SK-N-SH (cell line): ENCODE measurements around the gene PROM1. TPM values are rescaled to one million over a fixed set of nuclear protein-coding genes. Genes with fewer than 3 reads are reported as not detected.

Experiments
- CTCF ChIA-PET: fragments of 300-600, 350-600 bp; formaldehyde crosslinking; extraction: SDS; loops from one replicate; lab custom pipeline; 2021; lab: Yijun Ruan, JAX
- POLR2A ChIA-PET: fragments of 350-600 bp; sonication (Branson Sonifier 250); formaldehyde crosslinking; extraction: SDS; loops from one replicate; lab custom pipeline; 2020; ENCODE audit warnings: antibody characterized with exemption, inconsistent platforms; lab: Yijun Ruan, JAX
- DNase-seq: peaks from one replicate; pipeline ENCODE4 v3.0.0; 2012
- H2AFZ ChIP-seq: fragments of 200-600 bp; sonication (generic); 2 replicates; pipeline ENCODE4 v1.8.1; 2016; ENCODE audit warnings: antibody characterized with exemption, mild to moderate bottlenecking, low read depth
- H3F3A ChIP-seq: fragments of 200-600 bp; sonication (generic); replicated peaks from 2 replicates; pipeline ENCODE3; 2016; ENCODE audit warnings: antibody characterized with exemption, mild to moderate bottlenecking; ENCODE audit not compliant: insufficient read depth
- H3K27ac ChIP-seq, 2 experiments: fragments of 200-500 bp in 1 of 2; fragments of 200-600 bp in 1 of 2; sonication (Bioruptor generic) in 1 of 2; sonication (generic), shearing (Covaris generic) in 1 of 2; 2 replicates each; pipeline versions ENCODE4 v1.5.1 to v1.6.1; 2014 to 2016; ENCODE audit warnings: low read depth in 2 of 2, inconsistent platforms in 1 of 2, low read length in 1 of 2, mild to moderate bottlenecking in 1 of 2, mixed read lengths in 1 of 2
- H3K27me3 ChIP-seq: fragments of 200-600 bp; sonication (generic), shearing (Covaris generic); 2 replicates; pipeline ENCODE4 v1.6.1; 2016; ENCODE audit warnings: mixed run types; ENCODE audit not compliant: insufficient read depth
- H3K36me3 ChIP-seq, 2 experiments: fragments of 200-500 bp in 1 of 2; fragments of 200-600 bp in 1 of 2; sonication (Bioruptor generic) in 1 of 2; sonication (generic) in 1 of 2; replicated peaks in 1 of 2; 2 replicates each; pipeline versions ENCODE3 to v1.5.1; 2014 to 2016; ENCODE audit warnings: low read length in 1 of 2, mild to moderate bottlenecking in 1 of 2; ENCODE audit not compliant: insufficient read depth in 2 of 2, control insufficient read depth in 1 of 2
- H3K4me1 ChIP-seq, 2 experiments: fragments of 200-500 bp in 1 of 2; fragments of 200-600 bp in 1 of 2; sonication (Bioruptor generic) in 1 of 2; sonication (generic), shearing (Covaris generic) in 1 of 2; 2 replicates each; pipeline versions ENCODE4 v1.5.1 to v1.6.1; 2014 to 2016; ENCODE audit warnings: low read depth in 1 of 2, low read length in 1 of 2, mixed run types in 1 of 2; ENCODE audit not compliant: insufficient read depth in 2 of 2, control insufficient read depth in 1 of 2
- H3K4me2 ChIP-seq: fragments of 200-600 bp; sonication (generic), shearing (Covaris generic); 2 replicates; pipeline ENCODE4 v1.6.1; 2017; ENCODE audit warnings: mixed run types
- H3K4me3 ChIP-seq, 2 experiments: fragments of 200-500 bp in 1 of 2; fragments of 200-600 bp in 1 of 2; sonication (Bioruptor generic) in 1 of 2; sonication (generic), shearing (Covaris generic) in 1 of 2; 2 replicates each; pipeline versions ENCODE4 v1.5.1 to v1.8.1; 2014 to 2016; ENCODE audit warnings: low read depth in 2 of 2, inconsistent platforms in 1 of 2, low read length in 1 of 2, mild to moderate bottlenecking in 1 of 2, mixed read lengths in 1 of 2, moderate library complexity in 1 of 2
- H3K79me2 ChIP-seq: fragments of 200-600 bp; sonication (generic); 2 replicates; pipeline ENCODE4 v1.8.1; 2017; ENCODE audit warnings: mild to moderate bottlenecking; ENCODE audit not compliant: insufficient read depth
- H3K9ac ChIP-seq: fragments of 200-600 bp; sonication (generic); 2 replicates; pipeline ENCODE4 v1.6.1; 2017; ENCODE audit warnings: mixed run types
- H3K9me2 ChIP-seq: fragments of 200-600 bp; sonication (generic); 2 replicates; pipeline ENCODE4 v1.6.1; 2017; ENCODE audit warnings: mixed run types
- H3K9me3 ChIP-seq: fragments of 200-600 bp; sonication (generic); 2 replicates; pipeline ENCODE4 v1.6.1; 2017; ENCODE audit warnings: mixed run types, mild to moderate bottlenecking, moderate library complexity
- H4K20me1 ChIP-seq: fragments of 200-600 bp; sonication (generic); 2 replicates; pipeline ENCODE4 v1.6.1; 2017; ENCODE audit warnings: mild to moderate bottlenecking, mixed run types; ENCODE audit not compliant: insufficient read depth
- CHD2 ChIP-seq: fragments of 150-350 bp; IDR thresholded peaks from 2 replicates; pipeline ENCODE4 v1.6.1; 2018; ENCODE audit warnings: low read length; ENCODE audit not compliant: partially characterized antibody
- EZH2phosphoT487 ChIP-seq: fragments of 200-600 bp; sonication (generic); IDR thresholded peaks from 2 replicates; pipeline ENCODE4 v1.6.1; 2017; ENCODE audit warnings: low read depth, mixed run types, mild to moderate bottlenecking, antibody characterized with exemption, moderate library complexity, borderline replicate concordance
- FOXJ3 ChIP-seq: sonication (generic); formaldehyde crosslinking; IDR thresholded peaks from 2 replicates; pipeline ENCODE4 v1.5.1; 2020; ENCODE audit warnings: mild to moderate bottlenecking, missing genetic modification reagents
- FOXM1 ChIP-seq: IDR thresholded peaks from 2 replicates; pipeline ENCODE4 v1.4.0; 2012; ENCODE audit warnings: low read depth, mild to moderate bottlenecking
- IRF3 ChIP-seq: fragments of 150-350 bp; IDR thresholded peaks from 2 replicates; pipeline ENCODE4 v1.6.1; 2016; ENCODE audit warnings: mild to moderate bottlenecking, low read depth, low read length
- JUND ChIP-seq: IDR thresholded peaks from 2 replicates; pipeline ENCODE4 v1.4.0; 2012
- MEF2A ChIP-seq: IDR thresholded peaks from 2 replicates; pipeline ENCODE4 v1.4.0; 2012; ENCODE audit warnings: low read depth, borderline replicate concordance
- NRF1 ChIP-seq: IDR thresholded peaks from 2 replicates; pipeline ENCODE4 v1.6.1; 2012; ENCODE audit warnings: low read depth, mild to moderate bottlenecking, low read length
- RXRA ChIP-seq: IDR thresholded peaks from 2 replicates; pipeline ENCODE4 v1.4.0; 2012; ENCODE audit warnings: low read depth, mild to moderate bottlenecking, borderline replicate concordance
- SIN3A ChIP-seq: IDR thresholded peaks from 2 replicates; pipeline ENCODE4 v1.6.1; 2012; ENCODE audit warnings: low read depth, mild to moderate bottlenecking, low read length, moderate library complexity, borderline replicate concordance
- SMC3 ChIP-seq: IDR thresholded peaks from 2 replicates; pipeline ENCODE4 v1.6.1; 2012; ENCODE audit warnings: low read depth, low read length, improper control_type of control experiment
- TCF12 ChIP-seq: IDR thresholded peaks from 2 replicates; pipeline ENCODE4 v1.4.0; 2012
- USF2 ChIP-seq: fragments of 150-350 bp; IDR thresholded peaks from 2 replicates; pipeline ENCODE4 v1.6.1; 2017; ENCODE audit warnings: antibody characterized with exemption, low read length, low read depth, borderline replicate concordance
- YY1 ChIP-seq: IDR thresholded peaks from 2 replicates; pipeline ENCODE4 v1.4.0; 2012; ENCODE audit warnings: low read depth, mild to moderate bottlenecking
- WGBS: methylation state at CpG from one replicate; pipeline ENCODE4 v1.1.6; 2017; ENCODE audit warnings: low lambda C conversion rate; 5-methylcytosine and 5-hydroxymethylcytosine counted together
- polyA plus RNA-seq, 3 experiments: library from polyadenylated mRNA; depleted of rRNA; stranded (reverse); fragments of >200 nt; gene quantifications; 2 replicates each; pipeline ENCODE4 v1.2.3, GENCODE V29; 2012
- TF ChIP-seq, protein P1 (sequence below): IDR thresholded peaks from 2 replicates; pipeline ENCODE4; 2012

PROM1 gene
- polyA plus RNA-seq, 1 of the 3 experiments (the other 2 are of a cell fraction), result not detected

DNA sequence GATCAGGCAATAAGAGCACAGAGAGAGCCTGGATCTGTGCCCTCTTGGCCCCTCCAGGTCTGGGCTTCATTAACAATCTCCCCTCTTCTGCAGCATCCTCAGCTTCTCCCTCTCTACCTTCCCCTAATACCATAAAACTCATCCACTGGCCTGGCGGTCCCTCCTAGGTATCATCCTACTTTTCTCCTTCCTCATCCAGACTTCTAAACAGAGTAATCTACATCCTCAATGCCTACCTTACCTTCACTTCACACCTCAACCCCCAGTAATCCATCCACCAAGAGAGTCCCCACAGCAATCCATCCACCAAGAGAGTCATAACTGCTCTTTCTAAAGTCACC is 162.3 kb downstream of the PROM1 start:
- ChIA-PET POLR2A (interaction anchor here (1.1 kb wide), 1 partner anchor 22 kb away, joined by 3 read pairs; no protein-coding TSS in a partner anchor), CTCF (interaction anchor here (1.1 to 1.3 kb wide), 3 partner anchors 18 to 116 kb away, joined by 3 to 5 read pairs (median 3); no protein-coding TSS in a partner anchor)
- Histone ChIP-seq H3K27me3 (no peaks in the 10 kb centered on the region), H3K9me3 (no peaks in the 10 kb centered on the region), H3F3A (peaks cover 18% of the 10 kb centered on the region), H3K9ac (no peak overlapping the region), H3K27ac (peak overlapping the region in 1 of 2 experiments; percentile 98; a peak in 2 of 4 replicates), H3K9me2 (no peaks in the 10 kb centered on the region), H3K36me3 (no peaks in the 10 kb centered on the region)
- DNase-seq, result no peak
- WGBS, result 82% methylated on average over 1 of the region's 1 CpG
- TF ChIP-seq SIN3A (no peak), MEF2A (no peak), JUND (no peak), USF2 (no peak), RXRA (no peak), NRF1 (no peak), YY1 (no peak), FOXJ3 (CRISPR knock-in tag) (no peak), FOXM1 (no peak), SMC3 (no peak), IRF3 (no peak), TCF12 (no peak; the same call in 1 of the 2 replicates), CHD2 (no peak), EZH2phosphoT487 (no peak)
- TF ChIP-seq, protein P1, sequence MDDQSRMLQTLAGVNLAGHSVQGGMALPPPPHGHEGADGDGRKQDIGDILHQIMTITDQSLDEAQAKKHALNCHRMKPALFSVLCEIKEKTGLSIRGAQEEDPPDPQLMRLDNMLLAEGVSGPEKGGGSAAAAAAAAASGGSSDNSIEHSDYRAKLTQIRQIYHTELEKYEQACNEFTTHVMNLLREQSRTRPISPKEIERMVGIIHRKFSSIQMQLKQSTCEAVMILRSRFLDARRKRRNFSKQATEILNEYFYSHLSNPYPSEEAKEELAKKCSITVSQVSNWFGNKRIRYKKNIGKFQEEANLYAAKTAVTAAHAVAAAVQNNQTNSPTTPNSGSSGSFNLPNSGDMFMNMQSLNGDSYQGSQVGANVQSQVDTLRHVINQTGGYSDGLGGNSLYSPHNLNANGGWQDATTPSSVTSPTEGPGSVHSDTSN, result no peak
- TF ChIP-seq, all 33 proteins: peak for 0
- Histone ChIP-seq H2AFZ (no peak overlapping the region), H3K4me1 (peaks cover 11 to 13% of the 10 kb centered on the region in 2 experiments; a peak in 2 of 4 replicates), H3K4me3 (no peak overlapping the region), H3K4me2 (peak overlapping the region; percentile 59), H3K79me2 (no peaks in the 10 kb centered on the region), H4K20me1 (no peaks in the 10 kb centered on the region)
